Esophagus muscularis mucosa (tissue), 3 donors: ENCODE measurements around the gene LIMCH1.

Source experiments
- POLR2A ChIP-seq: fragments of 450-650 bp; IDR thresholded peaks from one replicate; pipeline ENCODE4 v1.6.1; 2017; ENCODE audit warnings: antibody characterized with exemption, moderate library complexity, mild to moderate bottlenecking, low read depth
- POLR2AphosphoS5 ChIP-seq, 2 donors: sonication (generic); formaldehyde crosslinking; IDR thresholded peaks; one replicate each; pipeline ENCODE4 v1.6.1; 2017; ENCODE audit warnings: antibody characterized with exemption in 2 of 2
- TF ChIP-seq, protein P1 (sequence below), 3 experiments: fragments of 200-600 bp in 2 of 3; fragments of 450-650 bp in 1 of 3; sonication (generic) in 2 of 3; IDR thresholded peaks; one replicate each; pipeline ENCODE4 v1.5.1; 2017 to 2019; ENCODE audit warnings: antibody characterized with exemption in 3 of 3, mild to moderate bottlenecking in 2 of 3, moderate library complexity in 1 of 3

DNA sequence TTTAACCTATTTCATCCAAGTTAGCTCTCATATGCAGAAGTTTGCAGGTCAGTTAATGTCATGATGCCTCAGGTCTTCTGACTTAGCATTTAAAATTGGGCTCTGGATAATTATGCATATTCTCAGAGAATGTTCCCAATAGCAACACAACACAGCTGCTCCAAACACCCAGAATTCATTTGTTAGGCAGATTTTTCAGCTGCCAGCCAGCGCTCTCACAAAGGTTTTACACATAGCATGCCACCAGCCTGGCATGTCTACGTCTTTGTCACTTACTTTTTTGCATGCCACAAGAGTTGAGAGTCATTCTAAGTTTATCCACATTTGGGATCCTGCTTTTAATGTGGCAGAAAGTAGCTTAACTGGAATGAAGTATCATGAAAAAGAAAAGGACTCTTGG is 84.8 kb downstream of the LIMCH1 start:
- TF ChIP-seq, protein P1, sequence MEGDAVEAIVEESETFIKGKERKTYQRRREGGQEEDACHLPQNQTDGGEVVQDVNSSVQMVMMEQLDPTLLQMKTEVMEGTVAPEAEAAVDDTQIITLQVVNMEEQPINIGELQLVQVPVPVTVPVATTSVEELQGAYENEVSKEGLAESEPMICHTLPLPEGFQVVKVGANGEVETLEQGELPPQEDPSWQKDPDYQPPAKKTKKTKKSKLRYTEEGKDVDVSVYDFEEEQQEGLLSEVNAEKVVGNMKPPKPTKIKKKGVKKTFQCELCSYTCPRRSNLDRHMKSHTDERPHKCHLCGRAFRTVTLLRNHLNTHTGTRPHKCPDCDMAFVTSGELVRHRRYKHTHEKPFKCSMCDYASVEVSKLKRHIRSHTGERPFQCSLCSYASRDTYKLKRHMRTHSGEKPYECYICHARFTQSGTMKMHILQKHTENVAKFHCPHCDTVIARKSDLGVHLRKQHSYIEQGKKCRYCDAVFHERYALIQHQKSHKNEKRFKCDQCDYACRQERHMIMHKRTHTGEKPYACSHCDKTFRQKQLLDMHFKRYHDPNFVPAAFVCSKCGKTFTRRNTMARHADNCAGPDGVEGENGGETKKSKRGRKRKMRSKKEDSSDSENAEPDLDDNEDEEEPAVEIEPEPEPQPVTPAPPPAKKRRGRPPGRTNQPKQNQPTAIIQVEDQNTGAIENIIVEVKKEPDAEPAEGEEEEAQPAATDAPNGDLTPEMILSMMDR (IDR thresholded peaks at IDR 0.05), result no peak
- TF ChIP-seq POLR2AphosphoS5 (IDR thresholded peaks at IDR 0.05) (no peak), POLR2A (no peak)
